PFSK-1 (cell line): Measurements from ENCODE around the gene ADAMTSL1.

Experiments used
- POLR2AphosphoS5 ChIP-seq: IDR thresholded peaks from 2 replicates; pipeline ENCODE4 v1.6.1; 2012; ENCODE audit warnings: low read depth, mild to moderate bottlenecking, control low read depth, low read length, moderate library complexity
- SIN3A ChIP-seq: IDR thresholded peaks from 2 replicates; pipeline ENCODE4 v1.6.1; 2012; ENCODE audit warnings: mild to moderate bottlenecking, low read length, moderate library complexity, borderline replicate concordance; ENCODE audit not compliant: insufficient read depth
- TAF1 ChIP-seq: IDR thresholded peaks from 2 replicates; pipeline ENCODE4 v1.6.1; 2012; ENCODE audit warnings: low read length, control low read depth, borderline replicate concordance; ENCODE audit not compliant: insufficient read depth

- TF ChIP-seq TAF1 (no peak), POLR2AphosphoS5 (no peak), SIN3A (no peak)
These were observed 225.0 kb downstream of the ADAMTSL1 start for GRCh38 chr9:18698992-18699391.
